Muscle of arm (tissue), 12 donors: Measurements from ENCODE around the gene NDUFA7. TPM values are rescaled to one million over a fixed set of nuclear protein-coding genes. Genes with fewer than 3 reads are reported as not detected.
A peak's percentile ranks its signal among the peaks of the same experiment; 100 is the strongest.
"Not testable (repeated sequence)": the region's sequence is repeated elsewhere in the genome, so short reads cannot be mapped to it uniquely, and the experiment has no call there.

Source experiments
- DNase-seq: peaks from one replicate; pipeline ENCODE4 v3.0.0-alpha.2; 2013
- polyA plus RNA-seq, 12 donors: library from polyadenylated mRNA; unstranded; fragments of 120-200 nt; gene quantifications; one replicate each; pipeline ENCODE4 v1.2.1, GENCODE V29; 2013; ENCODE audit not compliant: insufficient read length in 12 of 12

NDUFA7 gene
- polyA plus RNA-seq, 12 donors, result 28.8 to 49.3 (median 39.5) TPM; not detected in 1

DNA sequence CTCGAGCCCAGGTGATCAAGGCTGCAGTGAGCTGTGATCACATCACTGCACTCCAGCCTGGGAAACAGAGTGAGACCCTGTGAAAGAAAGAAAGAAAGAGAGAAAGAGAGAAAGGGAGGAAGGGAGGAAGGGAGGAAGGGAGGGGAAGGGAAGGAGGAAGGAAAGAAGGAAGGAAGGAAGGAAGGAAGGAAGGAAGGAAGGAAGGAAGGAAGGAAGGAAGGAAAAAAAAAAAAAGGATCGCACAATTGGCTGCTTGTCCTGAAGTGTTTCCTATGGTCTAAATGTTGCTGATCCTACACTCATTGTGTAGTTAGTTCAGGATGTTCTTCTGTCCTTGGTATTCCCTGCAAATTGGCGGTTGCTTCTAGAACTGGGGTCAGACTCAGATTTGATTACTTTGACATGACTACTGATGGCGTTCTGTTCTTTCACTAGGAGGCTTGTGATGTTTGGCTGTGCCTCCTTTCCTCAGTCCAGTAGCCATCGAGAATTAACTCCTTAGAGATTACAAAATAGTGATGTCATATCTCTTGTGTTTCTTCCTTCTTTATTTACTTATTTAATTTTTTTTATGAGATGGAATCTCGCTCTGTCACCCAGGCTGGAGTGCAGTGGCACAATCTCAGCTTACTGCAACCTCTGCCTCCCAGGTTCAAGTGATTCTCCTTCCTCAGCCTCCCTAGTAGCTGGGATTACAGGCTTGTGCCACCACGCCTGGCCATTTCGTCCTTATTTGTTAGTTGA, 28.6 kb upstream of the NDUFA7 start:
- DNase-seq, result not testable (repeated sequence)

DNA sequence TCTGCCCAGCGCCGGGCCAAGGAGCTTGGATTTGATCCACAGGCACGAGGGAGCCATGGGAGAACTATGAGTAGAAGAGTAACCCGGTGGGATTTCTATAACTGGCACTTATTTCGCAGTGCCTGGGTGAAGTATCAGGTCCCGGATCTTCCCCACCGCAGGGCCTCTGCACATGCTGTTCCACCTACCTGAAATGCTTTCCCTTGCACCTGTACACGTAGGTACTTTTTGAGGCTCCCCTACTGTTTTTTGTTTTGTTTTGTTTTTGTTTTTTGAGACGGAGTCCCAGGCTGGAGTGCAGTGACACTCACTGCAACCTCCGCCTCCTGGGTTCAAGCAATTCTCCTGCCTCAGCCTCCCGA, 22.3 kb upstream of the NDUFA7 start:
- DNase-seq, result no peak

DNA sequence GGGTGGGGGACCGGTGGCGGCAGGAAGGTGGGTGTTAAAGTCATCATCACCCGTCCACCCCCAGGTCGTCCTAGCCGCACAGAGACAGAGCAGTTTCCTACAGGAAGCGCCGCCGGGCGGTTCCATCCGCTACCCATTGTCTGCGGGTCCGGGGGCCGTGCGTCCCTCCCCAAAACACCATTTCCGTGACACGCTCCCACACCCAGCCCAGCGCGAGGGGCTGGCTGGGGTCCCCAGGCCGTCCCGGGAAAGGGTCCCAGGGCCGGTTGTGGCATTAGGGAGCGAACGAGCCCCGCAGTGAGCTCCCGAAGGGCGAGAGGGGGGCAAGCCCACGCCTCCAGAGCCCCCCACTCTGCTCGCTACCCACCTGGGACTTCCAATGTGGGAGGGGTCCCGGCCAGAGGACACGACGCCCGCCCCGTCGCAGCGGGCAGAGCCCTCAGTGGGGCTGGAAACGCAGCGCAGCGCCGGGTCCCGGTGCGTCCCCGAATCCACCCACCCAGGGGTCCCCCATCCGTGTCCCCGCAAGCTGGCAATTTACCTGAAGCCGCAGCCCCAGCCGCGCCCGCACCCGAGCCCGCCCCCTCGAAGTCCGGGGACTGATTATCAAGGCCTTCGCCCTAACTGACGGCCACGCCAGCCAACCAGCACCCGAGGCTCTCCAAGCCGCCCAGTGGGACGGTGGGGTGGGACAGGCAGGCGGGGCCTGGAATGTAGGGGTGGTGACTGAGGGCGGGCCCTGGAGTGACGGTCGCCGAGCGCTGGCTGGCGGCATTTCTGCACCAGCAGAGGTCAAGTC, 21.7 kb upstream of the NDUFA7 start, which contains the start of gene KANK3:
Gene KANK3, minus strand, starts transcription at position 579 of the 799 bp plus-strand sequence. CDS start 5,434 bp downstream, outside the sequence.
- DNase-seq, result peak; percentile 81

DNA sequence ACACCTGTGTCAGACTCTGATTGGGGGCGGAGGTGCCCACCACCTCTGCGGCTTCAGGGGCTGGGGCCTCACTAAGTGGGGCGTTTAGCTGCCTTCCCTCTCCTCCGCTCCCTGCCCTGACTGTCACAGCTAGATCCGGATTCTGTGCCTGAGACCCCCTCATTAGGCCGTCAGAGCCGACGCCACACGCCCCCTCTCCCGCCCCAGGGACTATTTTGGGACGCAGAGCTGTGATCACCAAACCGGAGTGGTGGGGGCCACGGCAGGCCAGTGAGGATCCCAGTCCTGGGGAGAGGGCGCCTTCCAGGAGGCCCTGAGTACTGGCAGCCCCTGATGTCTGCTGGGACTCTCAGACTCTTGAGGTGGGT, 21.1 kb upstream of the NDUFA7 start:
- no peak for DNase-seq

DNA sequence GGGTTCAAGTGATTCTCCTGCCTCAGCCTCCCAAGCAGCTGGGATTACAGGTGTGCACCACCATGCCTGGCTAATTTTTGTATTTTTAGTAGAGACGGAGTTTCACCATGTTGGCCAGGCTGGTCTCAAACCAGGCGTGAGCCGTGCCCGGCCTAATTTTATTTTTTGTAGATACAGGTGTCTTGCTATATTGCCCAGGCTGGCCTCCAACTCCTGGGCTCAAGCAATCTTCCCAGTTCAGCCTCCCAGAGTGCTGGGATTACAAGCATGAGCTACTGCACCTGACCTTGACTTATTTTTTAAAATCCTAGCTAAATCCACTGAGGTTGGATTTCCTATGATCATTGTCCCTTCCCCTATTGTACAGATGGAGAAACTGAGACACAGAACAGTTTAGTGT, 20.3 kb upstream of the NDUFA7 start:
- not testable (repeated sequence) for DNase-seq

DNA sequence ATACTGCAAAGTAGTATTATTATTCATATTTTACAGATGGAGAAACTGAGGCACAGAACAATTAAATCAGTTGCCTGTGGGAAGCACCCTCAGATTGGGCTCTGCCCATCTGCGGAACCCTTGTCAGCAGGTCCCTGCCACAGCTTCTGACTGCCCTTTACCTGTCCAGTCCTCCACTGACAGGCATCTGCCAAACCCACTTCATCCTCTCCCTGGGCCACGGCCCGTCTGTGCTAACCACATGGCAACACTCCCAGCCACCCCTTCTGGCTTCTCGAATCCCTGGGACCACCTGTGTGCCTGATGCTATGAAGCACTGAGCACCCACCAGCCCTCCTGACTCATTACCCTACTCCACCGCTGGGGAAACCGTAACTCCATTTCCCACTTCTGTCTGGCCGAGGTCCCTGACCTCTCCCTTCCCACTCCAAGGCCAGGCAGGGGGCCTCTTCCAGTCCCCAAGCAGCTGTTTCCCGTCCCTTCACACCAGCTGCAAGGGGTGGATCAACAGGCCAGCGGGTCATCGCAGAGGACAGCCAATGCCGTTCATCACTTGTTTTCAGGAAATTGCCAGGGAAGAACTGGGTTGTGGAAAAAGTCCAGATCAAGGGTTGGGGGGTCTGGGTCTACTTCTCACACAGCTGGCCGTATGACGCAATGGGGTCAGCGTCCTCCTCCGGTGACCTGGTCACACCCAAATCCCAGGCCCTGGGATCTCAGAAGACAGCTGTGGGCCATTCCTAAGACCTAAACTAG, 19.3 kb upstream of the NDUFA7 start:
- no peak for DNase-seq

DNA sequence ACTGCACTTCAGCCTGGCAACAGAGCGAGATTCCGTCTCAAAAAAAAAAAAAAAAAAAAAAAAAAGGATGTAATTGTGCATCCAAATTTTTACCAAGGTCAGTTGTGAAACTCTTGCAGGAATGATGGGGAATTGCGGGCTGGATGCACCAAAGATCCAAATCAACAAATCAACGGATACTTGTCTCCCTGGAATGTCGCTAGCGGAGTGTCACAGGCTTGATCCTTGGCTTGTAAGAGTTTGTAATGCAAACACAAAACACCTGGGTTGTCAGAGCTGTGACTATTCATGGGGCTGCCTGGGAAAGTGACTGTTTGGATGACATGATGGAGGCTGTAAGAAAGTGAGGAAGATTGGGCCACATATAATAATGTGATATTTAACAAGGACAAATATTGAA, 17.7 kb upstream of the NDUFA7 start:
- DNase-seq, result no peak

DNA sequence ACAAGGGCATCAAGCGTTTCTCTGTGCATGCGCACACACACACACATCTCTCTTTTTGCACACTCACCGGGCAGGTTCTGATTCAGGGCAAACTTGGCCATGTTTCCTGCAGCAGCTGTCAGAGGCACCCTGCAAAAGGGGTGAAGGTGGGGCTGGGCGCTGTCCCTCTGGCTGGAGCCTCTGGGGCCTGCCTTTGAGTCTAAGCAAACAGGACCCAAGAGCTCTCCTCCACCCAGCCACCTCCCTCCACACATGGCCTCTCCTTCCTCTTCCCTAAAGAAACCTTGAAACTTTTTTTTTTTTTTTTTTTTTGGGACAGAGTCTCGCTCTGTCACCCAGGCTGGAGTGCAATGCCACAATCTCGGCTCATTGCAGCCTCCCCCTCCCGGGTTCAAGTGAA, 16.6 kb upstream of the NDUFA7 start:
- no peak for DNase-seq

DNA sequence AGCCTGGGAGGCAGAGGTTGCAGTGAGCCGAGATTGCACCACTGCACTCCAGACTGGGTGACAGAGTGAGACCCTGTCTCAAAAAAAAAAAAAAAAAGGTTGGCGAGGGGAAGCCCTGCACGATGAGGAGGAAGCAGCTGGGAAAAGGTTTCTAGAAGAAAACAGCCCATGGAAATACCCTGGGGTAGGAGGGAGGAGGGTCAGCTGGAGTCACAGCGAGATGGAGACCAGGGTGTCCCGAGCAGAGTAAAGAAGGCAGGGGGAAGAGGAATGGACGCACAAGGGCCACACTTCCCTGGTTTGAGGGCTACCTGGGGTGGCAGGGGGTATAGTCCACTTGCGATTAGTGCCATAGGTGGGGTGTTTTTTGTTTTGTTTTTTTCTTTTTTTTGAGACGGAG, 15.5 kb upstream of the NDUFA7 start:
- DNase-seq, result no peak

DNA sequence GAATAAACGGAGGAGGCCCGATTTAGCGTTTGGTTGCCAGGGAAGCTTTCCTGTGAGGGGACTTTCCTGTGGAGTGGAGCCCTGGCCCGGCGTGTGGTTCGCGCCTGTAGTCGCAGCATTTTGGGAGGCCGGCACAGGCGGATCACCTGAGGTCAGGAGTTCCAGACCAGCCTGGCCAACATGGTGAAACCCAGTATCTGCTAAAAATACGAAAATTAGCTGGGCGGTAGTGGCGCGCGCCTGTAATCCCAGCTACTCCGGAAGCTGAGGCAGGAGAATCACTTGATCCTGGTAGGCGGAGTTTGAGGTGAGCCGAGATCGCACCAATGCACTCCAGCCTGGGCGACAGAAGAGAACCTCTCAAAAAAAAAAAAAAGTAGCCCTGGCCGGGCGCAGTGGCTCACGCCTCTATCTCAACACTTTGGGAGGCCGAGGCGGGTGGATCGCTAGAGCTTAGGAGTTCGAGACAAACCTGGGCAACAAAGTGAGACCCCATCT, 14.9 kb upstream of the NDUFA7 start:
- no peak for DNase-seq

DNA sequence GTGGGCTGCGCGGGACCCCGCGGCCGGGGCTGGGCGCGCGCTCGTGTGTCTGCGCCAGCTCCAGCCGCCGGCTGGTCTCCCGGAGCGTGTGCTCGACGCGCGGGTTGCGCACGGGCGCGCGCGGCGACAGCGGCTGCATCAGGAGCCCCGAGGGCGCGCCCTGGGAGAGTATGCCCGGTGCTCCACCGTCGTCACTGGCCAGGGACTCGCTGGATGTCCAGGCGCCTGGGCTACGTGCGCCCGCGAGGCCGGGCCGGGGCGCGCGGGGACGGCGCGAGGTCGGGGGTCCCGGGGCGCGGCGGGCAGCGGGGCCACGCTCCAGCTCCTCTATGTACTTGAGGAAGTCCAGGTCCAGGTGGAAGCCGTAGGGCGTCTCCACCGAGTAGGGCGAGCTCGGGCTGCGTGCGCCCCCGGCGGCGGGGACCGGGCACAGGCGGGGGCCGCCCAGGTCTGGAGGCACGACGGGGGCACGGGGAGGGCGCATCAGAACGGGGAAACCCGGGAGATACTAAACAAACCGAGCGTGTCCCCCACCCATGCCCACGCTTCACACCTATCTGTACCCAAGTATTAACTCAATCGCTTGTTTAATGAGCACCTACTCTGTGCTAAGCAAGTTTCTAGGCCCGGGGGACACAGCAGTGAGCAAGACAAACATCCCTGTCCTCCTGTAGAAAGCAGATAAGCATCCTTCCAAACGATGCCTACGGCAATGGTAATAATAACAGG, 14.3 kb upstream of the NDUFA7 start:
- no peak for DNase-seq

DNA sequence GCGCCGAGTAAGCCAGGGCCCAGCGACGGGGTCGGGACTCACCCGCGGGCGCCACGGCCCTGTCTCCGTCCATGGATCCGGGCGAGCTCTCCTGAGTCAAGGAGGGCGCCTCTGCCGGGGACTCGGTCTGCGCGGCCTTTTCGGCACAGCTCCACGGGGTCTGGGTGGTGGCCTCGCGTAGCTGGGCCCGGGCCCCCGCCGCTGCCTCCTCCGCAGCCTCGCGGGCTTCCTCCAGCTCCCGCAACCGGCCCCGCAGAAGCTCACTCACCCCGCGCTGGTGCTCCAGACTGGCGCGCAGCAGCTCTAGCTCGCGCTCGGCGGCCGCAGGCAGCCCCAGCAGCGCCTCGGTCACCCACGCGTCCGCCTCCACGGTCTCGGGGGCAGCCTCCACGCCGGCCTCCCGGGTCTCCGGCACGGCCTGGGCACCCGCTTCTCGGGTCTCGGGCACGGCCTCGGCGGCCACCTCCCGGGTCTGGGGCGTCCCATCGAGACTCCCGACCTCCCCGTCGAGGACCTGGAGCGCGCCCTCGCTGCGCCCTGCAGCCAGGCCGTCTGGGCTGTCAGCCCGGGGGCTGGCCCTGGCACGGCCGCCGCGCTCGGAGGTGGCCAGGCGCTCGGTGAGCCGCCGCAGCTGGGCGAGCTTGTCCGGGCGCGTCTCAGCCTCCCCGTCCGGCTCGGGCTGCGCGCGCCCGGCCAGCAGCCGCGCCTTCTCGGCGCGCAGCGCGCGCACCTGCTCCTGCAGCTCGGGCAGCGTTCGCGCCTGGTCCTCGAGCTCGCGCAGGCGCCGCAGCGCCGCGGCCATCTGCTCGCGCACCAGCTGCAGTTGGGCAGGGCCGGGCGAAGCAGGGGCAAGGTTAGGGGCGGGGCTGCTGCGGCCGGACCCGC, 13.5 kb upstream of the NDUFA7 start:
- DNase-seq, result peak; percentile 56

DNA sequence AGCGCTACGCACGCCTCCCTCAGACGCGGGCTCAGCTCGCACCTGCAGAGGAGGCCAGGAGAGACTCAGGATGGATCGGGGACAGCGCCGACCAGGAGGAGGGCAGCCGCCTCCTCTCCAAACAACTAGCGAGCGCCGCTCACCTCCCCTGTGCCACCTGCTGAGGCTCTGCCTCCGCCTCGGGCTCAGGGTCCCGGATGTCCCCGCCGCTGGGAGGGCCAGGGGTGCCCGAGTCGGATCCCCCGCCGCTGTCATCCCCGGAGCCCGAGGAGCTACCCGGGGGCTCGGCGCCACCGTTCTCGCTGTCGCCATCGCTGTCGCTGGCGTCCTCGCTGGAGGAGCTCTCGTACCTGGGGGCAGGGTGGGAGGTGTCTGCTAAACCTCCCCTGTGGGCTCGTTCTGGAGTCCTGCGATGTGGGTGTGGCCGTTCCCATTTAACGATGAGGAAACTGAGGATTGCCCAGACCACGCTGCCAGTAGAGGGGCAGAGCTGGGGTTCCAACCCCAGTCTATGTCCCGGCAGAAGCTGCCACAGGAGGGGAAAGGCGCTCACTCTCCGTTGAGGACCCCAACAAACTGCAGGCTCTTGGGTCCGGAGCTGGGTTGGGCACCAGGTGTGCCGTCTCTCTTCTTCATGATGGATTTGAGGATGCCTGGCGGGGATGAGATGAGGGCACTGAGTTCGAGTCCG, 12.7 kb upstream of the NDUFA7 start:
- DNase-seq, result no peak

DNA sequence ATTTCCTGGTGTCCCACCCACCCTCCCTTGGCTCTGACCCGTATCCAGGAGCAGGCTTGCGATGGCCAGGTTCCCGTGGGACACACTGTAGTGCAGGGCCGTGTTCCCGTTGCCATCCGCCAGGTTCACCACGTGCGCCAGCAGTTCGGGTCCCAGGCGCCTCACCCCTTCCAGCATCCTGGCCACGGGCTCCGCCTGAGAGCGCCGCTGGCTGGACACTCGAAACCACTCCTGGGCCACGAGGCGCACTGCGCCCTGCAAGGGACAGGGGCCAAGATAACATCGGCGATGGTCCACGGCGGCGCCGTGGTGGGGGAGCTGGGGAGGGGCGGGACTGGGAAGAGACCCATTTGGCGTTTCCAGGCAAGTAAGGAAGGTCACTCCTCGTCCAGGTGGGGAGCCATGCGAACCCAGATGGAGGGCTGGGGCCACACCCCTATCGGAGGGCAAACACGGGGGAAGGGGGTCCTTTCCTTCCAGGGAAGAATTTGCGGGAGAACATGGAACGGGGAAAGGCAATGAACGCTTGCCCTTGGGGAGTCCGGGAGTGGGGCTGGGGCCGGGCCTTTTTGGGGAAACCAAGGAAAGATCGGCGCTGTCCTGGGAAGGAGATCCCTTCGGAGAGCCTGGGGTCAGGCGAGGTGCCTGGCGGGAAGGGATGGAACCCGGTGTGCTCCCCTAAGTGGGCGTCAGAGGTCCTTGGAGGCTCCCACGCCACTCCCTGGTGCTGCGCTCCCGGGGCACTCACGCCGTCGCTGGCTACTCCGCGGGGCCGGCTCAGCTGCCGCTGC, 12.0 kb upstream of the NDUFA7 start:
- DNase-seq, result no peak

DNA sequence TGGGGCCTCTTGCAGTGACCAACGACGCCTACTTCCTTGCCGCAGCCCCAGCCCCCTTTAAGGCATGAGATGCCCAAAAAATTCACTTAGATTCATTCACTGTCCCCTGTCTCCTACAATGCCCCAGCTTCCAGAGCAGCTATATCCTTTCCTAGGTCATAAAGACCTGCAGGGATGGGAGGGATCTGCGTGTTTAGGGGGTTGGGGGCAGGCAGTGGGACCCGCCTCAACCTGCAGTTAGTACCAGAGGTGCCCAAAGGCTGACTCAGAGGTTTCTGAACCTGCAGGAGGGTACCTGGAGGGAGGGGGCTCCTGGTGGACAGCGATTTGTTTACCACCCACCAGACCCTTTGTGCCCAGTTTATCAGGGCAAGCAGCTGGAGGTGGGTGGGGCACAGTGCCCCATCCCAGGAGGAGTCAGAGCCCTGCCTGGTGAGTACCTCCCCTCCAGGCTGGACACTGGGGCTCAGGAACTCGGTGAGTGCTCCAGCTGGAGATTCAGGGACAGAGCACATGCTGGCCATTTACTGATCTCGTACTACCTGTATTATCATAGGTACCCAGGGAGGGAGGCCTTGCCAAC, 10.2 kb upstream of the NDUFA7 start:
- DNase-seq, result no peak

DNA sequence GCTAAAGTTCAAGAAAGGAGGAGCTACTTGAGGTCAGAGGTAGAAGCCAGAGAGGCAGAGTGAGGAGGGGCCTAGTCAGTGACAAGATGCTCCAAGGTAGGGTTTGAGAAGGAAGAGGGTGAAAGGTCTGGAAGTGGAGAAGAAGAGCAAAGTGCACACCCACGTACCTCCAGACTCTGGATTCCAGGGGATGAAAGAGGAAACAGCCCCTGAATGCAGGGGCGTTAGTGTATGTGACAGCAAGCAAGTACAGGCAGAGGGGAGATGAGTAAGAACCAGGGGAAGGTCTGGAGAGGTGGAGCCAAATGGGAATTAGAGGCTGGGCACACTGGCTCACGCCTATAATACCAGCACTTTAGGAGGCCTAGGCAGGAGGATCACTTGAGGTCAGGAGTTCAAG, 8.8 kb upstream of the NDUFA7 start:
- DNase-seq, result no peak

DNA sequence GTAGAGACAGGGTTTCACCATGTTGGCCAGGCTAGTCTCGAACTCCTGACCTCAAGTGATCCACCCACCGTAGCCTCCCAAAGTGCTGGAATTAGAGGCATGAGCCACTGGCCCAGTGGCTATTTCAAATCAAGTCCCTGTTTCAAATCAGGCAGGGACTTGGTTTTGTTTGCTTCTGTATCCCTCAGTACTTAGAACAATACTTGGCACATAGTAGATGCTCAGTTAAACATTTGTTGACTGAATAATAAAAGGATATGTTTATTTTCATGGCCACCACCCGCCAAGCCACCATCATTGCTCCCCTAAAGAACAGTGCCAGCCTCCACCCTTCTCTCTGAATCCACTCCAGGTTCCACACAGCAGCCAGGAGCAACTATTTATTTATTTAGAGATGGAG, 4.3 kb upstream of the NDUFA7 start:
- no peak for DNase-seq

DNA sequence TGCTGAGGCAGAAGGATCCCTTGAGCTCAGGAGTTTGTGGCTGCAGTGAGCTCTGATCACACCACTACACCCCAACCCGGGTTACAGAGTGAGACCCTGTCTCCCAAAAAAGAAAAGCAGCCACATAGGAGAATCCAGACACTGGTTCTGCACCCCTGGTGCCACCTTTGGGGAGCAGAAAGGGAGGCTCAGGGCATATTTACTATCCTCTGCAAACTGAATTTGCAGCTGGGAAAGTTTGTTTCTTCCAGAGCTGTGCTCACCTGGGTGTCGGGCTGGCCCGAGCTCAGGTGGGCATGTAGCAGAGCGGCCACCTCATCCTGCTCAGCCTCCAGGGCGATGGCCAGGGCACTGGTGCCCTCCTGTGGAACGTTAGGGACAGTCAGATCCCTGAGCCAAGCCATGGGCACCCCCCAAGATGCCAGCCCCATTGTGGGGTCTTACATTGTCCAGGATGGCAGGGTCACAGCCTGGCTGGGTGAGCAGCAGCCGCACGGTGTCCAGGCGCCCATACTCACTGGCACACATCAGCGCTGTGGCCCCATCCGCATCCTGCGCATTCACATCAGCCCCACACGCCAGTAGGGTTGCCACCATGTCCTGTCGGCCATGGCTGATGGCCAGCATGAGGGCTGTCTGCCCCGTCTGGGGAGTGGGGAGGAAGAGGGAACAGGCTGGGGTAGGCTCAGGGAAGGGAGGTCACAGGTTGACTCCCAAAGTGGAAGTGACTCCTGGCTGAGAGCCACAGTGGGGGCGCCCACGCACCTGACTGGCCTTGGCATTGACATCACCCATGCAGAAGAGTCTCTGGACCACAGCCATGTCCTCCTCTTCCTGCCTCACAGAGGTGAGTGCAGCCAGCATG, 3.2 kb upstream of the NDUFA7 start:
- DNase-seq, result no peak
